Stimulated activated CD8-positive, alpha-beta memory T cell treated with anti-CD3 and anti-CD28 coated beads, Interleukin-7, amount 100 ng/mL, for 48 hours (primary cell): ENCODE measurements around the gene SRI.

Experiments
- DNase-seq, 2 donors: peaks; one replicate each; pipeline ENCODE4 v3.0.0-alpha.2; 2020; ENCODE audit warnings: low read depth in 1 of 2; ENCODE audit errors: extremely low read depth in 1 of 2

SRI gene

DNA sequence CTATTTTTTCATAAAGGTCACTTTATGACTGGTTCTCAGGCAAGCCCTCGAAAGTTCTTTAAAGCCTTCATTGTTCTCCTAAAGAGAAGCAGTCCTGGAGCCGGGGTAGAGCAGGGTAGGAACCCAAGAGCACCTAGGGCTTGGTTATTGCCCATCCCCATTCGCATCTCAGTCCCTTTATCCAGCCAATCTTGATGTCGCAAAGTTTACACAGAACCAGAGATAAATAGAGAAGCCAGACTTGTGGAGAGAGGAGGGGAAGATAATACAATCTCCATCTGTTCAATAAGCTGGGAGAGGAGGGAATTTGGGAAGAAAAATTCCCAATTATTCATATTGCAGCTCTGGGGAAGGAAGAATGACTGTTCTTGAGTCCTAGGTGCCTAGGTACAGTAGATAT lies 6.4 kb upstream of the SRI start:
- no peak for DNase-seq

DNA sequence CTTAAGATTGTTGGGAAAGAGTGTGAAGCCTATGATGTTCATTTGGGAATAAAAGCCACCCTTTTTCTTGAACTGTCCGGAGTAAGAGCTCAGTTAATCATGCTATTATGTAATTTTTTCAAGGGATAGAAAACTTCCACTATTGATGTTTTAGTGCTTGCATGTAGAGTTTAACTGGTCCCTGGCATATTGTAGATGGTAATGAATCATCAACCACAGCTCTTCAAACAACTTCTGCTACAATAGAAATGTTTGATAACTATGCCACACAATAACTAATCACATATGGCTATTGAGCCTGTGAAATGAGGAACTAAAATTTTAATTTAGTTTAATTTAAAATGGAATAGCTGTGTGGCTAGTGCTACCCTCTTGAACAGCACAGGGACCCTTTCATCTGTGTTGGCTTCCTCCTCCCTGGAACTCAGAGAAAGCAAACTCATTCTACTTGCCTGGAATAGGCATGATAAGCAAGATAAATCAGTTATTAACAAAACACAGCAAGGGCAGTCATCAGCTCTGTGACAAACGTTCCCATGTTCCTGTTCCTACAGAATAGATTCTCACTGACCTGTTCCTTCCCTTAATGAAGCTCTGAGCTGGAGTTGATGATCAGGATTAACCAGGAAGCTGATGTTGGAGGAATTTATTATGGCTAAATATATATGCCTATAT lies 4.9 kb upstream of the SRI start:
- no peak for DNase-seq

DNA sequence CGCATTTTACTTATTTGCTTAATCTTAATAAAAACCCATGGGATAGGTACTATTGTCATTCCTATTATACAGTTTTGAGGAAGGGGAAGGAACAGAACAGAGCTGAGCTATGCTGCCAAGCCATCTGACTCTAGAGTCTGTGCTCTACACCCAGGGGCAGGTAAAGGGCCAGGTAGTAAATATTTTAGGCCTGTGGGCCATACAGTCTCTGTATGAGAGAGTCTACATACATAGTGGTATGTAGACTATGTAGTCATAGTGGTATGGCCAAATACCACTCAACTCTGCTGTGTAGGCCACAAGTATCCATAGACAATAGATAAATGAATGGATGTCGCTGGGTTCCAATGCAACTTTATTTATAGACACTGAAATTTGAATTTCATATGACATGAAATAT lies 3.4 kb upstream of the SRI start:
- no peak for DNase-seq

DNA sequence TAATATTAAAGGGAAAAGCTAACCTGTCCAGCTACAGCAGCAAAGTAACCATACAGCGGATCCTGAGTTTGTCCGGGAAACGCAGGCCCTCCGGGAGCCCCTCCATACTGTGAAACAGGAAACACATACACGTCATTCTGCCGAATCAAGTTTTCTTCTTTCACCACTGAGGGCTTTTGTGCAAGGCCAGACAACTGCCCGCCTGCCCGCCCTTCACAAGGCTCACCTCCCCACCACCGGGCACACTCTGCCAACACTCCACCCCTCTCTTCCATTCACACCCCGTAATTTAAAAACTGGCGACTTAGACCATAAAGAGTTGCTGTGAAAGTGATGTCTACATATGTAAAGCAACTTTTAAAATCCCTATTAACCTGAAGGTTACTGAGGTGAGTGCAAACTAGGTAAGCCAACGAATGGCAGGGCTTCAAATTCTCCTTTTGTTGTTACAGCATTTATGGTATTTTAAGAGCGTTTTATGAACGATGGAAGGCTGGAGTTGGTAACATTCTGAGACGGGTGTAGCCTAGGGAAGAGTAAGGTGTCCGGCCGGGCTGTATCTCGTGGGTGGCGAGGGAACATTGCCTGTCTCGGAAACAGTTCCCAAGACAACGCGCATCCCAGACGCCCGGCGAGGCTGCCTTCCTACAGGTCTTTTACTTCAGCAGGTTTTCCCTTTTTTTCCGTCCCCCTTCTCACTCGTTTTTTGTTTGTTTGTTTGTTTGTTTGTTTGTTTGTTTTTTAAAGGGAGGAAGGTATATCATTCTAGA lies 817 bp downstream of the SRI start:
- peak; percentile 9 to 15 for DNase-seq

DNA sequence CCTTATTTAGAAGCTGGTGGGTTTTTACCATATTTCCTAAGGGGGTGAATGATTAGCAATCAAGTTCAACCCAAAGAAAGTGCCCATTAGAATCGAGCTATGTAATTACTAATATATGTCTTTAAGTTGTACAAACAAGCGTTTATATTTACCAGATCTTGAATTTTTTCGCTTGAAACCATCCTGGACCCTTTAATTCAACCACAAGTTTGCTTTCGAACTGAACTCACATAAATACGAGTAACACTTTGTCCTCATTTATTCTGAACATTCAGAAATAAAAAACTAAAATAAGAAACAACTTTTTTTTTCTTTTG lies 1.5 kb downstream of the SRI start:
- no peak for DNase-seq

DNA sequence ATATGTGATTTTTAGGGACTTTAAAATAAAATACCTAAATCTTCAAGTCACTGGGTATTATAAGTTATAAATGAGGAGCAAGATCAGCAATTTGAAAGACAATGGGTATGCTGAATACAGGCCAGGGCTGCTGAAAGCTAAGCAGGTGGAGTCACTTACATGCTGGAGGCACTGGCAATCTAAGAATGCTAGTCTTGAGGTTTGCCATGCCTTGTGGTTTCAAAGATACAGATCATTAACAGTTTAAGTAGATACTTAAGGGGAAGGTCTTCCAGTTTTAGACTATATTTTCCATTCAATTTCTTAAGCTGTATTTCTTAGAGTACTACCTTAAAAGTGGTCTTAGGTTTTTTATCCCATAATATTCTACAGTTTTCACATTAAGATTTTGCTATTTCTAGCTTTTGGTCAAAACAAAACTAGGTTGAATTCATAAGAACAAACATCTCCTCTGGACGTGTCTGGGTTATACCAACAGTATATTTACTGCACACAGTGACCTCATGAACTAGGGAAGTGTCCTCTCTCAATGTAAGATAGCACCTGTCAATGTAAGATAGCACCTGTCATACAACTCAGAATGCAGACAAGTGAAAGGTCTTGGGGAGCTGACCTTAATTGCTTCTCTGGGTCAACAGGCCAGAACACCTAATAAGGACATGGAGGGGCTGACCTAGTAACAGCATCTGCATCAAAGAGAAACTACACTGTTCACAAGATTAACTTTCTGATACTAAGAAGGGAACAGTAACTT lies 2.0 kb downstream of the SRI start:
- no peak for DNase-seq

DNA sequence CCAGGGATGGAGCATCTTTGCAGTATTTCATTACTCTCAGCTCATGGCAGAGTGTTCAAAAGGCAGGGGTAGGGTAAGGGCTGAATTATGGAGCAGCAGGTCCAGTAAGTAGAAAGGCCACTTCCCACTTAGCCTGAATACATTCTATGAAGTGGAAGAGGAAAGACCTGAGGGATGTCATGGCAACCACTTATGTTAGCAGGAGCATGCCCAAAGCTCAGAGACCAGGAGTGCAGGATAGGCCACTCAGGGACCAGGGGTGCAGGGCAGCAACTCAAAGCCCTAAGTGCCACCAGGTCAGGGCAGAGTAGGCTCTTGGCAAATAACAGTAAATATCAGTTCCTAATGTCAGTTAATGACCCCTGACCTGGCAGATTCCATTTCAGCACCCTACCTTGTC lies 3.6 kb downstream of the SRI start:
- DNase-seq: no peak

DNA sequence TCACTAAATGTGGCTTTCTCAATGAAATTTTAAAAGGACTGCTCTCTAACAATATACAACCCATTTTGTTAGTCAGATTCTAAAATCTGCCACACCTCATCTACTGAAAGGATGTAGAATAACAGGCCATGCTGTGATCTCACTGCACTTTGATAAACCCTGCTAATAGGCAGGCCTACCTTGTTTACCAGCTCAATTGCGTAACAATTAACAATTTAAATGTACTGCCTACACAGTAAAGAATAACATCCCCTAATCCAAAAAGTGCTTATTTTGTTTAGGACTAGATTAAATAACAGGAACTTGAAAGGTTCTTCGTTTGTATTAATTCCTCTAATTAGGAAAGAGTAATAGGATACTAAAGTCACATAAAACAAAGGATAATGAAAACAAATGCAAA lies 4.5 kb downstream of the SRI start:
- DNase-seq: no peak

DNA sequence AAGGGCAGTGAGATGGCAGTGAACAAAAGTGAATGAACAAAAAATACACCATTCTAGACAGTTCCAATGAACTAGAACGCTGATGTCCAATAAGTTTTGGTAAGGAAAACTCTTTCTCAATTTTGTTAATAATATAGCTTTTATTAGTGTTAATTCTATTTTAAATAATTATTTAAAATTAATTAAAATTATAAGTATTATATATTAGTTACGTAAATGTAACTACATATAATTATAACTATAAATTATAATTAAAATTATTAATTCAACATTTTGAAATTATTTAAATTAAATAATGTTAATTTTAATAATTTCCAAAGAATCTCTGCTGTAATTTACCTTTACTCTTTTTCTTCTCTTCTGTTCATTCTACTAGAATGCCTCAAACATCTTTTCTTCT lies 5.4 kb downstream of the SRI start:
- DNase-seq: no peak

DNA sequence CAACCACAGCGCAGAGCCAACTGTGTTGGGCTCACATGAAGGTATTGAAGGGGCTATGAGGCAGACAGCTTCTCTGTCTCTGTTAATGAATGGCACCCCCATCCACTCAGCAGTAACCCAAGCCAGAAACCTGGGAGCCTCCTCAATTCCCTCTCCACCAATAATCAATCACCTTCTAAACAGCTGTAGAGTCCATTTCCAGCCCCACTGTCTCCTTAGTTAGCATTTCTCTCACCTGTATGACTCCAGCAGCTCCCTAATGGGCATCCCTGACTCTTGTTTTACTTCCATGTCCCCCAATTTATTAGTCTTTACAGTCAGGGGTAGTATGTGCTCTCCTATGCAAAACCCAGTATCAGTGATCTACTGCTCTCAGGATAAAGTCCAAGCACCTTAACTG lies 6.9 kb downstream of the SRI start:
- DNase-seq: no peak

DNA sequence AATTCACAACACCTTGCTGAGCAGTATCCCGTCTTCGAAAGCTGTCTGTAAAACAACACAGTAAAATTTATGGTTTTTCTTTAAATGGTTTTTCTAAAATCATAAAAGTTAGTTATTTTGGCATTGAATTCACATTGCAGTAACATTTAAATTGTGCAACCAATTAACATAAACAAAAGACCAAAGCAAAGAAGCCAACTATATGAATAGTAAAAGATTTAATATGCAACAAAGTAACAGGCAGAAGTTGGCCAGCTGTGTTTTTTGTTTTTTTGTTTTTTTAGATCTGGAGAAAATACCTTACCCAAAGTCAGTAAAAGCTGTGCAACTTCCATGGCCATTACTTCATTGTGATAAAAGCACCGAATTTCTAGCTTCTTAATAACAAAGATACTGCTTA lies 11.3 kb downstream of the SRI start:
- DNase-seq: no peak

DNA sequence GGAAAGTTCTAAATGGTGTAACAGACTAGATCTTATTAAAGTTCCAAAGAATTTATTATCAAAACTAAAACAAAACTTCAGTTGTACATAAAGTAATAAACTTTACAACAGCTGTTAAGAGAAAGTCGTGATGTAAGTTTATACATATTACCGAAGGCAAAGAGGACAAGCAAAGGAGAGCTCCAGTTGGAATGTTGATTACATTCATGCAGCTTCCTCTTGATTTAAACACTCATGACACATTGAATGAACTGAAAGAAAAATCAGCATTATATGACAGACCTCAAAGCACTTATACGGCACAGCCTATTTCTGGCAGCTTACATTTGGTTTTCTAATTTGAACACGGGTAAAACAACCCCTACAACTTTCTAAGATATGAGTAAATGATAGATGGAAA lies 13.6 kb downstream of the SRI start:
- DNase-seq: no peak

DNA sequence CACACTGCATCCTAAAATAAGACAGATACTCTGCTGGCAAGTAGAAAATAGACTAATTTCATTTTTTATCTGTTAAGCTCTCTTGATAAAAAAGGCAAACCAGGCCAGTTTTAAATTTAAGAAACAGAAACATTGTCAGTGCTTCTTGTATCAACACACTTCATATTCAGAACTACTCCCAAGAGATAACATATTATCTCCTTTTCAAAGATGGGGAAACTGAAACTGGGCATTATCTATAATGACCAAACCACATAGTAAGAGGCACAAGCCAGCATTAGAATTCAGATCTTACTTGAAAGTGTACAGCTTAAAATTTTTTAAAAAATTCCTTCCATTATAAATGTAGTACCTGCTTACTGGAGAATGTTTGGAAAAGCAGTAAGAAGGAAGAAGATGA lies 14.7 kb downstream of the SRI start:
- no peak for DNase-seq

DNA sequence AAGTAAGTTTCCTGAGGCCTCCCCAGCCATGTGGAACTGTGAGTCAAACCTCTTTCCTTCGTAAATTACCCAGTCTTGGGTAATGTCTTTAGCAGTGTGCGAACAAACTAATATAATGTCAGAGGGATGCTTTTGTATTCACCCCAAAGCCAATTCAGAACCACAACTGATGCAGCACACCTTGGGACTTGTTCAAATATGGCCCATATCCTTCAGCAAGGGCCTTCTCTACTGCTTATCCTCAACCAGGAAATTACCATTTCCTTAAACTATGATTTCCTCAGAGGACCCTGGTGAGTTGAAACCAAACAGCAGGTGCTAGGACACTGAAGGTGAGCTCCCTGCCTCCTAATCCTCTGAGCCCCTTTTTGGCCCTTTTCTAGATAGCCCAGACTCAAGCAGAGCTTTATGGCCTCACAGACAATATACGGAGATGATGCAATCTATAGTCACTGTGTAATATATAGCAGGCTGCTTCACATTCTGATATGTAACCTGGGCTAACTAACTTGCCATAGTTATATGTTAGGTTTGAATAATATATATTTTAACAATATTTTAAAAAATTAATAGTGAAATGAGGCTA lies 15.2 kb downstream of the SRI start:
- DNase-seq: no peak

DNA sequence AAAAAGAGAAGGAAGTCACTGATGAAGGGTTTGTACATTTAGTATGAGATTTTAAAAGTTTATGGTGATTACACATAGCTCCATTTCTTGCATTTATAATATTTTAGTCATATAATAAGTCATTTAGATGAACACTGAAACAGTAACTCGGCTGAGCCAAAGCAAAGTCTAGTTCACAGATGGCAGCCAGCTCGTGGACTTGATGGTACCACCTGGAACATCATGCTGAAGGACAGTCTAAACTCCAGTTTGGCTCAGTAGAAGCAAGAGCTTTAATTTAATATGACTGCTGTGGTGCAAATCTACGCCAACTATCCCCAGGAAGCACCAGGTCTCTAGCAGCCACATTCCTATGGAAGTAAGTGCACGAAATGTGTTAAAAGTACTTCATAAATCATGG lies 16.4 kb downstream of the SRI start:
- no peak for DNase-seq

DNA sequence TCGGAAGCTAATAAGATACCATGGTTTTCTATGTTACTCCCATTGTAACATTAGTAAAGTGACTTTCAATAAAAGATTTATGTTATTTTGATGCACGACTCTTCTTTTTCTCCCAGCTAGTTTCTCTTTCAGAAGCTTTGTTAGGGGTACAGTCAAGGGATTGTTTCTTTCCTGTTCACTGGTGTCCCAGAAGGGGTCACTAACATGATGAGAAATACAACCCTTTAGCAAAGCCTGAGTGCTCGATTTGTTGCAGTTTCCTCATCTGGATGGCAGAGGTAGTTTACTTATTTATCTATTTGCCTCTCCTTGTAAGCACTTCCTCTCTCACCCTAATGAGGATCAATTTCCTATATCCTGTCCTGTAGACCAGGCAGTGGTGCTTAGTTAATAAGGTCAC lies 17.0 kb downstream of the SRI start:
- DNase-seq: no peak

DNA sequence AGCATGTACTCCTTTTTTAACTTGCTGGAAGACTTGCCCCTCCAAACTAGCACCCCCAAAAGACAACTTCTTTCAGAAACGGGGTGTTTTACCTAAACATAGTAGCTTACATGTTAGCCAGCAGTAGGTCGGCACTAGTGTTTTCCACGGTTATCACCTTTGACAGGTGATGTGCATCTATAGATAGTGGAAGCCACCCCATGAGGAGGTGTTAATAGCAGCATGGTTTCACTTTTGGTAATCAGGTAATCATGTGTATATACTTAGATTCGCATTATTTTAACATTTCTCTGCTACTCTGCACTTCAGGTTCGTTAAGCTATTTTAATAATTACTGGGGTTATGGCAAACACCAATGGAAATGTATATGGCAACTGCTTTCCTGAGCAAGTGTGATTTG lies 17.6 kb downstream of the SRI start:
- no peak for DNase-seq

DNA sequence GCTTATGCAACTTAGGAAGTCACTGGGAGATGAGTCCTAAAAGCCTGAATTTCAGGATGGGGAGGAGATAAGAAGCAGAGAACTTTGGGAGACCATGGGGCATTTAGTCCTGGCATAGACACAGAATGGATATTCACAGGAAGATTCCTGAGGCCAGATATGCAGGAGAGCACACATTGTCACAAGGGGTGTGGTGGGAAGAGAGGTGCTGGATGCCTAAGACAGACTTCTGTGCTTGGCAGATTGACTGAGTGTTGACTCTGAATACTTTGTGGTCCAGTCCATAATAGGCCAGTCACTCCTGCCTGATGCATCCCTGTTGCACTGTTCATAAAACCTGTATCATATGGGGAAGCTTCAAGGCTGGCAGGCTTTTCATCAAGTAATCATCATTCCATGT lies 18.5 kb downstream of the SRI start:
- no peak for DNase-seq

DNA sequence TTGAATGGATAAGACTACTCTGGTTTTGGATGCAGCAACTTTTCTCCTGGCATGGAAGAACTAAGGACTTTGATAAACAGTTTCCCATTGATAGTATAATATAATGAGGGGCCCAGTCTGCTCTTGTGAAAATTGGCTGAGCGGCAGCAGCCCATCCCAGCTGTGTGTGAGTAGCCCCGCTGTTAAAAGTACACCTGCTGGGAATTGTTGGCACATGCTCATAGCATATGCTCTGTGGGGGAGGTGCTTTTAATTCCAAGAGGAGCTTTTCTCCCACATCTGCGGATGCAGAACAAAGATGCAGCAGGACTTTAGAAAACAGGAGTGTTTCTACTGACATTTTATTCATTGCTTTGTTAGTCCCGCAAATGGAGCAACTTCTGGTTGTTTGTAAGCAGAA lies 19.0 kb downstream of the SRI start:
- DNase-seq: no peak

DNA sequence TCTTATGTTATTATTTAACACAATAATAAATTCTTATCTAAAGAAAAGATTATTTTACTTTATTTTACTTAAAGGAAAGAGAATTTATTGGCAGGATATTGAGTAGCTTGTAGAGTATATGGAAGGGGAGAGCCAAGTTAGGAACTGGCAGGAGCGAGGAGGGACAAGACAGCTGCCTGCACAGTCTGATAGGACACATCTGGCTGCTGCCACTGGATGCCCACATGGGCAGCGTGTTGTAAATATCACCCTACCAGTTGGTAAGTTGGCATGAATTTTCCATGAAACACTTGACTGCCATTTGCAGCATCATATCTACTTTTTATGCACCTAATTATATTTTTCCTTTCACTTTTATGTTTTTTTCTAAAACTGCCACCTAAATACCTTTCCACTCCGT lies 19.6 kb downstream of the SRI start:
- no peak for DNase-seq

DNA sequence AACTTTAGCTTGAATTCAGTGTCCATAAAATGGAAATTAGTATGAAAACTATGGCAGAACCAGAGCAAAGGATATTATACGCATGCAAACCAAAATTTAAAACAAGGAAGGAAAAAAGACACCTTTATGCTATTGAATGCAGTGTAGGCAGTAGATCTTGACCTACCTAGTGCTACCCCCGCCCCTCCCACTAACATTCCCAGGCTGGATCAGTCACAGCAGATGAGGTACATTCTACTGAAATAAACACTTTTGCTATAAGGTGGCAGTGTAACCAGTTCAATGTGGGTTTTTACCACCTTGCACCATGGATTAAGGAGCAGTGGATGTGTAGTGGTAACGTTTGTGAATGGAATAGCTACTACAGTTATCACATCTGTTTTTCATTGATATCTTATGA lies 27.9 kb downstream of the SRI start:
- DNase-seq: no peak

DNA sequence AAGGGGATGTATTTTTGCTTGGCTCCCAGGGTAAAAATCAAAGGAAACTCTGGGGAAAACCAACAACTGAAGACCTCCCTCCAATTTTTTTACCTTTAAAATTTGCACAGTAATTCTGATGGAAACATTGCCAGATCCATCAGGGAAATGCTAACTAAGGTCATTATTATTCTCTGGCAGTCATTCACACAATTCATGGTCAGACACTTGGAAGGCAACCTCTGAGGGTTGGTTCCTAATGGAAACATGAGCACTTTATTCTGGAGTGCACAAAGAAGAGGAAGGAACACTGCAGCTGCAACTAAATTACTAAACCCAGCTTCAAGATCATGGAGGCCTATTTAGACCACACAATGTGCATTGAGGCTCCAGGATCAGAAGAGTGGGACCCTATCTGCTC lies 34.2 kb downstream of the SRI start:
- no peak for DNase-seq
